Measurements from ENCODE around the gene MRE11.

- TF ChIP-seq EP300 (IDR thresholded peaks at IDR 0.05) (no peak), CTCF (IDR thresholded peaks at IDR 0.05) (peak; percentile 45 to 63 (median 60)), POLR2A (IDR thresholded peaks at IDR 0.05) (no peak)
These were observed 11.1 kb upstream of the MRE11 start for GRCh38 chr11:94504689-94505293.

Measured in upper lobe of left lung (tissue), 4 donors.